A549 treated with DMSO at 1 μM for 4 hours (cell line): ENCODE data around the gene BMAL2. TPM values are rescaled to one million over a fixed set of nuclear protein-coding genes. Genes with fewer than 3 reads are reported as not detected.

ENCODE experiments used
- total RNA-seq: library from RNA; stranded (reverse); fragments of 200-300 nt; extraction: Qiagen RNA extraction; gene quantifications from 5 replicates; pipeline ENCODE4 v1.2.3, GENCODE V29; 2022; ENCODE audit warnings: low read depth

The BMAL2 gene, protein sequence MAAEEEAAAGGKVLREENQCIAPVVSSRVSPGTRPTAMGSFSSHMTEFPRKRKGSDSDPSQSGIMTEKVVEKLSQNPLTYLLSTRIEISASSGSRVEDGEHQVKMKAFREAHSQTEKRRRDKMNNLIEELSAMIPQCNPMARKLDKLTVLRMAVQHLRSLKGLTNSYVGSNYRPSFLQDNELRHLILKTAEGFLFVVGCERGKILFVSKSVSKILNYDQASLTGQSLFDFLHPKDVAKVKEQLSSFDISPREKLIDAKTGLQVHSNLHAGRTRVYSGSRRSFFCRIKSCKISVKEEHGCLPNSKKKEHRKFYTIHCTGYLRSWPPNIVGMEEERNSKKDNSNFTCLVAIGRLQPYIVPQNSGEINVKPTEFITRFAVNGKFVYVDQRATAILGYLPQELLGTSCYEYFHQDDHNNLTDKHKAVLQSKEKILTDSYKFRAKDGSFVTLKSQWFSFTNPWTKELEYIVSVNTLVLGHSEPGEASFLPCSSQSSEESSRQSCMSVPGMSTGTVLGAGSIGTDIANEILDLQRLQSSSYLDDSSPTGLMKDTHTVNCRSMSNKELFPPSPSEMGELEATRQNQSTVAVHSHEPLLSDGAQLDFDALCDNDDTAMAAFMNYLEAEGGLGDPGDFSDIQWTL
- 22.6 to 33.8 TPM (median 30.7 TPM) in 5 replicates for total RNA-seq

DNA sequence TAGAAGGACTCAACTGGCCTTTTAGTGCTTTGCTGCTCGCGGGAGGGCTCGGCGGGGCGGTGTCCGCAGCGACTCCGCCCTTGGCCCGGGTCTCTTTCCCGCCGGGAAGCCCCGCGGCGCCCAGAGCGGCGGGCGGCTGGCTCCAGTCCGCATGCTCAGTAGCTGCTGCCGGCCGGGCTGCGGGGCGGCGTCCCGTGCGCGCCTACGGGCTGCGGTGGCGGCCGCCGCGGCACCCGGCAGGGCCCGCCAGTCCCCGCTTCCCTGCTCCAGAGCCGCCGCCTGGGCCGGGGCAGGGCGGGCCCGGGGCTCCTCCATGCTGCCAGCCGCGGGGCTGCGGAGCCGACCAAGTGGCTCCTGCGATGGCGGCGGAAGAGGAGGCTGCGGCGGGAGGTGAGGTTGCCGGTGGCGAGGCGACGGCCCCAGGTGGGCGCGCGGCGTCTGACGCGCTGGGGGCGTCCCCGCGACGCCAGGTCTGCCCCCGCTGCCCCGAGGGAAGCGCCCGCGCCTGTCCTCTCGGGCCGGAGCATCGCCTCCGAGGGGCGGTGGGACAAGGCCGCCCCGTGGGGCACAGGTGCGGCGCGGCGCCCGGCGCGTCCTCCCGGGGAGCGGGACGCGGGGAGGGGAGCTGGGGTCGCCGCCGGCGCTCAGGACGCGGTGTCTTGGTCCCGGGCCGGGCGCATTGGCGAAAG, at the start of gene BMAL2:
Gene BMAL2 (plus strand): TSS at position 123 of the 689 bp plus-strand sequence. CDS start 237 bp downstream, at position 360.

Other genes starting within 250 kb of the BMAL2 start
- gene STK38L, start 88.5 kb upstream of the BMAL2 start, total RNA-seq: 12.7 to 18.1 TPM (median 16.1 TPM) in 5 replicates
- gene SMCO2, start 113.9 kb downstream of the BMAL2 start, total RNA-seq: 0.17 to 0.44 TPM (median 0.36 TPM) in 3 of 5 replicates, not detected in the others
- 25.9 to 36.9 TPM (median 34.2 TPM) in 5 replicates for gene PPFIBP1, start 191.4 kb downstream of the BMAL2 start, total RNA-seq